AG10803 (cell line): ENCODE data around the gene NRN1L.
A peak's percentile ranks its signal among the peaks of the same experiment; 100 is the strongest.

ENCODE experiments used
- DNase-seq: peaks from one replicate; pipeline ENCODE4 v3.0.0; 2010; ENCODE audit warnings: low read depth
- H3K4me3 ChIP-seq: 2 replicates; pipeline ENCODE4 v1.5.1; 2011; ENCODE audit warnings: mild to moderate bottlenecking, low read length, control low read depth
- CTCF ChIP-seq: conservative IDR thresholded peaks from 2 replicates; pipeline ENCODE4 v1.5.1; 2011; ENCODE audit warnings: mild to moderate bottlenecking, low read length, control low read depth, inconsistent platforms

NRN1L gene

GRCh38 chr16:67844497-67844896, 40.2 kb upstream of the NRN1L start:
- DNase-seq = peak; percentile 37
- peak; percentile 32 for TF ChIP-seq CTCF
- peak overlapping the region; percentile 8; the same call in 1 of the 2 replicates for H3K4me3 ChIP-seq

DNA sequence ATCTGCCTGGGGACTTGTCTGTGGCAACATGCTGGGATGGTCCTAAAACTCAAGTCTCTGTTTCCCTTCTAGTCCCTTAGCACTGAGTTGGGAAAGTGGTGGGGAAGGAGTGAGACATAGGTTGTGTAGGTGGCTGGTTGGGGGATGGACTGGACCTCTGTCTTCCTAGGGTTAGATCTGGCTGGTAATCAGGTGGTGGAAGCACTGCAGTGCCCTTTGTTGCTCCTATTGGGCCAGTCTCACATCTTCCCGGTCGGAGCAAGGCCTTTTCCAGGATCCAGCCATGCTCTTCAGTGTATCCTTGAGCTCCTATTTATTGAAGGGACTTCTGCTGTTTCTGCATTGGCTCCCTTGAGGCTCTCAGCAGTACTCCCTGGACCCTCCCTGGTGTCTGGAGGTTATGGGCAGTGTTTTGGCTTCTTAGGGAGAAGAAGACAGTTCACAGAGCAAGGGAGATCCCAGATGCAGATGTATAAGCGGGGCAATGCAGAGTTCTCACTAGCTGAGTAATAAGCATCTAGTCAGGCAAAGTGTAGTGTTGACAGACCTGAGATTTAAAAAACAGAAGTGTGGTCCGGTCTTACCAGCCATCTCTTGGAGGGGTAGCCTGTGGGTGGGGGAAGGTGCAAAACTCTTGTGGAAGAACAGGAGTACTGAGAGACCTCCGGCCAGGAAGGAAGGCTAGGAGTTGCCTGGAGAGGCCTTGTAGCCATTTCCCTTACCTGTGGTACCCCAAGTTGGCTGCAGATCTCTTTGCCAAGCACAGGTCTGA, 39.2 kb upstream of the NRN1L start:
- no peak for DNase-seq
- H3K4me3 ChIP-seq = peak overlapping the region; percentile 88
- no peak for TF ChIP-seq CTCF

DNA sequence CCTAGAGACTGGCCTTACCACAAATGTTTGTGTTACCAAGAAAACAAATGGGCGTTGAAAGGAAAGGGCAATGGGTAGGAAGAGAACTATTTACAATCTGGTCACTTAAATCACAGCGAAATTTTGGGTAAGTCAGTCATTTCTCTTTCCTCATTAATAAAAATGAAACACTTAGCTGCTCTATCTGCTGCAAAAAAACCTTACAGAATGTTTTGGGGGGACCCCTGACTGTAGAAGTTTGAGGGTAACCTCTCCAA, 38.7 kb upstream of the NRN1L start:
- H3K4me3 ChIP-seq = peak overlapping the region; percentile 88
- TF ChIP-seq CTCF = no peak
- no peak for DNase-seq

DNA sequence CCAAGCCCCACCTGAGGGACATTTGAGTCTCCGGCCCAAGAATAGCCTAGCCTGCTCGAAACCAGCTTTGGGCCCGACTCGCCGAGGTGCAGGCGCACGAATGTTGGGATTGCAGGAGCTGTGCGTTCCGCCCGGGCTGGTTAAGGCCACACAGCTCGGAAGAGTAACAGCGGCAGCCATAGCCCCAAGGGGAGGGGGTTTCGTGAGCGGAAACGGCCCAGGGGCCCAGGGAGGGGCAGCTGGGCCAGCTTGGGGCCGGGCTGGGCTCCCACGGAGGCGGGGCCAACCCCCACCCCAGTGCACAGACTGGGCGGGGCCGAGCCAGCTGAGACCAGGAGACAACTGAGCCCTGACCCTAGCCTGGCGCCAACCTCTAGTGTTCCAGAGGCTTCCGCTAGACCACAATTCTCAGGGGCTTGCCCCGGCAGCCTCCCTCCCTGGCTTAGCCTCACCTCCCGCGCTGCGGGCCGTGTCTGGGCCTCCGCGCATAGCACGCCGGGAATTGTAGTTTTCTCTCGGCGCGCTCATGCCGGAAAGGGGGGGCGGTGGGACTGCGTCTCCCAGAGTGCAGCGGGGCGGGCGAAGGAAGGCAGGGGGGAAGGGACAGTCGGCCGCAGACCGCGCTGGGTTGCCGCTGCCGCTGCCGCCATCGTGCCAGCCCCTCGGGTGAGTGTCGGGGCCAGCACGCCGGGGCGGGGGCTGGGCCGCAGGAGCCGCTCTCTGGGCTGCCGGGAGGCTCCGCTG, 38.2 kb upstream of the NRN1L start, which contains the start of gene NUTF2:
NUTF2 (plus strand) TSS at position 614 of the 744 bp plus-strand sequence. CDS start 18,198 bp downstream, outside the sequence.
- peak; percentile 90 for DNase-seq
- TF ChIP-seq CTCF = no peak
- peak within 1 kb of the TSS; percentile 88 for H3K4me3 ChIP-seq

GRCh38 chr16:67847064-67847861, 37.4 kb upstream of the NRN1L start, which contains the start of gene CENPT:
Gene CENPT (minus strand): TSS chr16:67847693. CDS start chr16:67833859, 13,834 bp downstream.
- no peak for TF ChIP-seq CTCF
- DNase-seq = peak; percentile 72

GRCh38 chr16:67848118-67848517, 36.6 kb upstream of the NRN1L start:
- DNase-seq = no peak
- H3K4me3 ChIP-seq = peak overlapping the region; percentile 88
- no peak for TF ChIP-seq CTCF

More at GRCh38 chr16:67847064-67847861, 37.4 kb upstream of the NRN1L start, which contains the start of gene CENPT:
- peak within 1 kb of the TSS; percentile 88 for H3K4me3 ChIP-seq
